GM18861 (cell line): ENCODE measurements around the gene C2CD3.
"Not testable (repeated sequence)": the region's sequence is repeated elsewhere in the genome, so short reads cannot be mapped to it uniquely, and the experiment has no call there.

ENCODE experiments used
- ATAC-seq: cut with Tn5 transposase; IDR thresholded peaks from one replicate; pipeline ENCODE4 v1.9.1; 2021; ENCODE audit not compliant: unreplicated experiment

The C2CD3 gene

DNA sequence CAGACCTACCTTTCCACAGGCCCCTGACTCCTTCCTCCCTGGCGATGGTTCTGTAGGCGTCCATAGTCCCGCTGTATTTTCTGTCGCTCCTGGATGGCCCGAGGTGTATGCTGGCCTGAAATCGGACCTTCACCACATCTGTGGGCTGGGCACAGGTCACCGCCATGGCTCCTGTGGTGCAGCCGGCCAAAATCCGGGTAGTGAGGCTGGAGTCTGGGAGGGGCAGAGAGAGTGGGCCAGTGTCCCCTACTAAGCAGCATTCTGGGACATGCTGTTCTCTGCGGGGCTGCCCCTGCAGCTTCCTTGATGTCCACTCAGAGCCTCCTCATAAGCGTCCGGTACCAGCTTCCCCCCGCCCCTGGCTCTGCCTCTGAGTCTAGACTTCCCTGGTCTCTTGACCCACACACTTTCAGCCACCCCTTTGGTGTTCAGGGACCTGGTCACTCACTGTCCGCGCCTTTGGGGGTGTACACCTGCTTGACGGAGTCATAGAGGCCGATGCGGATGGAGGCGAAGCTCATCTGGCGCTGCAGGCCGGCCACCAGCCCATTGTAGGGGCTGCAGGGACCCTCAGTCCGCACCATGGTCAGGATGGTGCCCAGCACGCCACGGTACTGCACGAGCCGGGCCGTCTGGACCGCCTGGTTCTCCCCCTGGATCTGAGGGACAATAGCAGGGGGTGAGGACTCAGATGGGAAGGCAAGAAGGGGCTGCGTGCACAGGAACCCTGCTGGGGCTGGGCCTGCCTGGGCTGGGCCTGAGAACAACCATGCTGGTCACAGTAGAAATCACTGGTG, 164.9 kb downstream of the C2CD3 start:
- no peak for ATAC-seq

DNA sequence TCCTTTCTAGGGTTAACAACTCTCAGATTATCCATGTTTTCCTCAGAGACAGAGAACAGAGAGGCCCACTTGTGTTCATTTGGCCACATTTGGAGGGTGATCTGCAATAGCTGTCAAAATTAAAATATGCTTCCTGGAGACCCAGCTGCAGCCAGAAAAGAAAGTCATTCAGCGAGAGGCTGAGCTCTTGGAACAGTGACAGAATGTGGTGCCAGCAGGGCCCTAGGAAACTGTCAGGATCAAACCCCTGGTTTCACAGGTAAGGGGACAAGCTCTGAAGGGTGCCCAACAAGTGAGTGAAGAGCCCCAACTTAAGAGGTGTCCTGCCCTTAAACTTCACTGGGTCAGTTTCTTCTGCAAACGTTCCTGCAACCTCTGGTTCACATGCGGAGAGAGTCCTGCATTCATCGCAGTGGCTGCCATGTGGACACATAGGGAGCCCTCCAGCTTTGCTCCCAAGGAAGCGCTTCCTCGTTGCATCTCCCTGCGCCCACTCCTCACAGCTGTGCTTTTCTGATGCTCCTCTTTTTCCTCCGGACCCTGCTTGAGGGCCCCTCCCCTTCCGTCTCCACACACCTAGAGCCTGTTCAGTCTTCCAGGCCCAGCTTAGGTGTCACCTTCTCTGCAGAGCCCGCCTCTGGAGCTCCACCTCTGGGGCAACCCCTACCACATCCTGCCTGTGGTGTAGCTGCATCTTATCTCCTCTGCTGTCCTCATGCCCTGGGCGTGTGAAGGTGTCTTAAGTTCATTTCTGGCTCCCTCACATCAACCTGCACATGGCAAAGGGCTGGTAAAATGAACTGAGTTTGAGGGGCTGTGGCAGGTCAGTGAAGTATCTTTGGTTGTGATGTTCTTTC, 165.8 kb downstream of the C2CD3 start:
- no peak for ATAC-seq

DNA sequence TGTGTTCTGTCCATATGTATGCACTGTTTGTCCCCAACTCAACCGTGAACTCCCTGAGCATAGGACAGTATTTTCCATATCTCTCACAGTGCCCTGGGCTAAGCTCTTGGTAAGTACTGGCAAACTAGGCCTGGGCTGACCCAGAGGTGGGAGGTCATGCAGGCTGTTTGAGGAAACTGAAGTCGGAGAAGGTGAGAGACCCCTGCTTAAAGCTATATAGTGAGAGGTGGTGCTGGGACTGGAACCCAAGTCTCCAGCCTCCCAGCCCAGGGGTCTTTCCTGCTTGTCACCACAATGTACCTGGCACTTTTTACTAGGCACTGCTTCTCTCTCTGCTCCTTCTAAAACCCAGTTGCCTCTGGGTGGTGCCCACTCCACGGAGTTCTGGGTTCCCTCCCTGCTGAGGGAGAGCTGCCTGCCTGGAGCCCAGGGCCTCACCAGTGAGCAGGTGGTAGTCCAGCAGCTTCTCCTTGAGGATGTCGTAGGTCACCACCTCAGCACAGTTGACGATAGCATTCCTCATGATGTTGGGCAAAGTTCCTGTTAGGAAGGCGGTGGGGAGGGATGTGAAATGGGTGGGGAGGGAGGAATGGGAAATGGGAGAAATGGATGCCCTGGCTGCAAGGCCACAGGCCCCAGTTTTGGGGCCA, 166.6 kb downstream of the C2CD3 start:
- ATAC-seq = no peak

DNA sequence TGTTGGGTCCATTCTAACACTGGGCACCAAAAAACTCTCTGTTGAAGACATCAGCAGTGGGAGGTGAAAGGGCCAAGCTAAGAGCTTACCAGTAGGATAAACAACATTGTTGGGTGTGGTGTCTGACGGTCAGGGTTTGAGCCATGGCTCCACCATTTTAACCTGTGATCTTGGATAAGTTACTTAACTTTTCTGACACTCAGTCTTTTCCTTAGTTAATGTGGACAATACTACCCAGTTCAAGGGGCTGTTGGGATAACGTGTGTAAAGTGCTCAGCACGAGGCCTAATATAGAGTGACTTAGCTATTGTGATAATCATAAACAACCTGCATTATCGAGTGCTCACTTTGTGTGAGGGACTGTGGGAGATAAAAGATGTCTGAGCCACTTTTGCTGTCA, 168.0 kb downstream of the C2CD3 start:
- ATAC-seq = no peak

DNA sequence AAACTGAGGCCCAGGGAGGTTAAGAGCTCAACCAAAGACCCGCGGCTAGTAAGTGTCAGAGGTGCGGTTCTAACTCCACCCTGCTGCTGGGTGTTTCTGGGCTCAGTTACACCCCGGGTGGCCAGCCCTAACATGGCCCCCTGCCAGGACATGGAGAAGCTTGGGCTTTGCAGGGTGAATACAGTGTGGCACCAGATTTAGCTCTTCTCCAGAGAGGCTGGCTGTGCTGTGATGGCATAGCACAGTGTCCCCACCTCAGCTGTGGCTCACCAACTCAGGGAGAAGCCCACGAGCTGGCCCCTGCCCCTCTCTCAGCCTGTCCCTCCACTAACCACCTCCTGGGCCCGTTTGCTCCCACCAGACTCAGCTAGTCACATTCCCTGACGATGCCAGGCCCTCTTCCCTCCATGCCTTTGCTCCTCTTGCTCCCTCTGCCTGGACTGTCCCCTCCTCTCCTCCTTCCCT, 168.9 kb downstream of the C2CD3 start:
- no peak for ATAC-seq

DNA sequence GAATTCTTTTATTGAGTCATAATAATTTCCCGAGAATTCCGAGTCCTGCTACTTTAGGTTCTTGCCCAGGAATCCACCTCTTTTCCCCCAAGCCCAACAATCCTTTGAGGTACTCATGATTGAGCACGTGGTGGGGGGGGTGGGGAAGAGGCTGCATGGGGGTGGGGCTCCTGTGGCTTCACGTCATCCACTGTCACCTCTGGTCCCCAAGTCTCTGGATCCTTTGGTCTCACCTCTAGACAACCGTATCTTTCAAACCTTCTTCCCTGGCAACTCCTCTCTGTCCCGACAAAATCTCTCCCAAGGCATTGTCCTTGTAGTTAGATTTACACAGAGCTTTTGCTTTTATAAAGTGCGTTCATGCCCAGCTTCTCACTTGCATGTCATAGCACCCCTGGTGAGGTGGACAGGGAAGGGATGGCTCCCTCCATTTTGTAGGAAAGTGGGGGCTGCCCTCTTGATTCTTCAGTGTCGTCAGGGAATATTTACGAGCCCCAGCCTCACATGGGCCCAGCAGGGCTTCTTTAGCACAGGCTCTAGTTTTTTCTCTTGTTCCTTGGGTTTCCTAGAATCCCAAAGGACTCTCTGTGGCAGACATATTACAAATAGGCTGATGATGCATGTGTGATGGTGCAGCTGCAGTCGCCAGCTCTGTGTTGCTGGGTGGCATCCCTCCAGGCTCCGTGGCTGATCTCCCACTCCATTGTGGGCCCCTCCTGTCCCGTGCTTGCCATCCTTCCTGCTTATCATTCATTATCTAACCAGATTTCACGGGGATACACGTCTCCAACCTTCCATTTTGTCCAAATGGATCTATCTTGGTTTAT, 170.3 kb downstream of the C2CD3 start:
- no peak for ATAC-seq

DNA sequence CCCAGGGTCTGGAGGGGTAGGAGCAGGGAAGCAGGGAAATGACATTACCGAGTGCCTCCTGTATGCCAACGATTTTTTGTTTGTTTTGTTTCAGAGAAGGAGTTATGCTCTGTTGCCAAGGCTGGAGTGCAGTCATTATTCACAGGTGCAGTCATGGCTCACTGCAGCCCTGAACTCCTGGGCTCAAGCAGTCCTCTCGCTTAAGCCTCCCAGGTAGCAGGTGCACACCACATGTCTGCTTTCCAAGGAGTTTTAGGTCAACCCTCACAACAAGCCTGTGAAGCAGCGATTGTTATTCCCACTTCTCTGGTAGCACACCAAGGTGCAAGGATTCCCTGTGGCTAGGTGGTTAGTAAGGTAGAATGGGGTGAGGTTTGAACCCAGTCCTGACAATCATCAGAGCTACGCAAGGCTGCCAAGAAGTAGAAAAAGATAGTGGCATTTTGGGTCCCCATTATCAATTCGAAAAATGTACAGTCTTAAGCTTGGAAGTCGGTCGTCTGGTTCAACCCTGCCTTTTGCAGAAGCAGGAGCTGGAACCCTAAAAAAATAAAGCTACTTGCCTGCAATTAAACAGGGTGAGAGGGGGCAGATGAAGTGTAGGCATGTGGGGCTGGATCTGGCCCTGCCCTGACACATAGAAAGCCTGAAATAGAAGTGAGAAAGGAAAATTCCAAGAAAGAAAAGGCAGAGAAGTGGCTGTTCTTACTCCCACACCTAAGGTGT, 171.1 kb downstream of the C2CD3 start:
- no peak for ATAC-seq

DNA sequence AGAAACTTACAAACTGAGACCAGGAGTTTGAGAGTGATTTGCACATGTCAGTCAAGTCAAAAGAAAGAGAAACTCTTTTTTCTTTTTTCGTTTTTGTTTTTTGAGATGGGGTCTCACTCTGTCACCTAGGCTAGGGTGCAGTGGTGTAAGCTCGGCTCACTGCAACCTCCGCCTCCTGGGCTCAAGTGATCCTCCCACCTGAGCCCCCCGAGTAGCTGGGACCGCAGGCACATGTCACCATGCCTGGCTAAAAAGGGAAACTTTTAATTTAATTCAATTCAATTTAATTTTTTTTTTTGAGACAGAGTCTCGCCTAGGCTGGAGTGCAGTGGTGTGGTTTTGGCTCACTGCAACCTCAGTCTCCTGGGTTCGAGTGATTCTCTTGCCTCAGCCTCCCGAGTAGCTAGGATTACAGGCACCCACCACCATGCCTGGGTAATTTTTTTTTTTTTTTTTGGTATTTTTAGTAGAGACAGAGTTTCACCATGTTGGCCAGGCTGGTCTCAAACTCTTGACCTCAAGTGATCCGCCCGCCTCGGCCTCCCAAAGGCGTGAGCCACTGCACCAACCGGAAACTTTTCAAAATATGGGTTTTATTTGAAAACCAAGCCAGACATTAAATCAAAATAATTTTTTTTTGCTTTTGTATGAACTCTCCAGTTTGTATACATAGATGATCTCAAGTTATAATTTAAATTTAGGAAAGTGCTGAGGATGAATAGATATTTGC, 171.8 kb downstream of the C2CD3 start:
- ATAC-seq = no peak

DNA sequence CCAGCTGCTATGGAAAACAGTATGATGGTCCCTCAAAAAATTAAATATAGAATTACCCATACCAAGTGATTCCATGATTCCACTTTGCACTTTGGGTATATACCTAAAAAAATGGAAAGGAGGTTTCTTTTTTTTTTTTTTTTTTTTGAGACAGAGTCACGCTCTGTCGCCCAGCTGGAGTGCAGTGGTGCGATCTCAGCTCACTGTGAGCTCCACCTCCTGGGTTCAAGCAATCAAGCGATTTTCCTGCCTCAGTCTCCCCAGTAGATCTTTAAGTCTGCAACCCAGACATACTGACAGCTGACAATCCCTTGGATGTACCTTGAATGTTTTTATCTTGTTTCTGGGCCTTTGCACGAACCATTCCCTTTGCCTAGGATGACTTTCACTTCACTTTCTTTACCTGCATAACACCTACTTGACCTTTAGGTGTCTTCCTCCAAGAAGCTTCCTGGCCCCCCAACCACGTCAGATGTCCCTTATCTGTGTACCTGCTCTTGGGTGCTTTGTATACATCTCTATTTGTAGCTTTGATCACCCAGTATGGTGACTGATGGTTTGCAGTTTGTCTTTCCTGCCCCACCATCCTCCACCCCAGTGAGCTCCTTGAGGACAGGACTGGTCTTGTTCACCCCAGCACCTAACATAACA, 173.6 kb downstream of the C2CD3 start:
- ATAC-seq = no peak

DNA sequence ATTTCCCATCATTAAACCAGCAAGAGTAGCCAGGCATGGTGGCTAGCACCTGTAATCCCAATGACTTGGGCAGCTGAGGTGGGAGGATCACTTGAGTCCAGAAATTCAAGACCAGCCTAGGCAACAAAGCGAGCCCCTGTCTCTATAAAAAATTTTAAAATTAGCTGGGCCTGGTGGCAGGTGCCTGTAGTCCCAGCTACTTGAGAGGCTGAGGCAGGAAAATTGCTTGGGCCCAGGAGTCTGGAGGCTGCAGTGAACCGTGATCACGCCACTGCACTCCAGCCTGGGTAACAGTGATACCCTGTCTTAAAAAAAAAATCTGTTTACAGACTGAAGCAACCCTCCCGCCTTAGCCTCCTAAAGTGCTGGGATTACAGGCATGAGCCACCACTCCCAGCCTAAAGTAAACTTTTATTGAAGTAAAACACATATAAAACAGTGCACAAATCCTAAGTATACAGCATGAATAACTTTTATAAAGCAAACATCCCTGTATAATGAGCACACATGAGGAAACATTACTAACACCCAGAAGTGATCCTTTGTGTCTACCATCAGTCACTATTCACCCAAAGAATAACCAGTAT, 174.5 kb downstream of the C2CD3 start:
- no peak for ATAC-seq

DNA sequence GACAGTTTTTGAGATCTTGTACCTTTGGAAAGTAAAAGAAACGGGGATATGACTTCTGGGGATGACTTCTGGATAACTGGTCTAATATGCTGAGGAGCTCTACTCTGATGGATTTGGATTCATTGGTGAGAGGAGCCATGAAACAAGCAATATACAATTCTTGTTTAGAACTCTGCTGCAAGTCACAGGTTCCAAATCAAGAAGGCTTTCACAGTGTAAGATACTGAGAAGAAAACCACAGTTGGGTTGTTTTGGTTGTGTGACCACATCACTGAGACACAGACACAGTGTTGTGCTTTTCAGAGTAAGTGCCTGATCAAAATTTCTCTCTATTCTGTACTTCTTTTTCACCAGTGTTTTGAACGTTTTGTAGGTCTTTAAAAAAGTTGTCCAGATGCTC, 175.1 kb downstream of the C2CD3 start:
- peak; percentile 45 for ATAC-seq

DNA sequence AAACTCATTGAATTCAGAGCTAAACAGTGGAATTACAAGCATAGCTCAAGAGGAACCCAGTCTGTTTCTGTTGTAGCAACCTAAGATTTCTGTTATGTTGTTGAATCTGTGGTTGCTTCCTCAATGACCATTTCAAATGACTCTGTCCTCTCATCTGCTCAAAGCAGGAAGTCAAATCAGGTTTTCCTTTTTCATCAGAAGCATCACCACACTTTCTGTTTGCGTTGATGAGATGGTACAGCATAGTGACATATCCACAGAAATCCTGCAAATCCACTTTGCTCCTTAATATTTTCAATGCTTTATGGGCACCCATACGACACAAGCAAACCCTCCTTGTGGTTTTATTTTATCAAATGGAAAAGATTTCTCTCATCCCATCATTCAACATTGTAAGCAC, 175.6 kb downstream of the C2CD3 start:
- ATAC-seq = peak; percentile 44

DNA sequence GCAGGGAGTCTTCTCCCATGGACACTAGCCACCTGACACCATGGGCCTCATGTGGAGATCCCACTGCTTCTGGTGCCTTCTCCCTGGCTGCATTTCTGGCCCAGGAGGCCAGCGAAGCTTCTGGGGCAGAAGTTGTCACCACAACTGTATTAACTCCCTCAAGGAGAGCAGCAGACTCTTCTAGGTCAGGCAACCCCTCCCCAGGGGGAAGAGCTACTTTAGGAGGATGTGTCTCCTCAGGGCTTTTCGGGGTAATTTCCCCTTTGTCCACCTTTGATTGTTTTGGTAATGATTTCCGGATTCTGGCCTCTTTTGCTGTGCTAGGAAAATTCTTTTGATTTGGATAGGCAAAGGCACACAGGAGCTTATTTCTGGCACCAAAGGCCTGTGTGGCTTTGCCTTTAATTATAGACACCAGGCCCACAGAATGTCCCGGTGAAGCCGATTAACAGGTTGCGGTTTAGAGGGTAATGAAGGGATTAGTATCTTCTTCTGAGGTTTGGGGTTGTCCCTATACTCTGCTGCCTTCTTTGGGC, 179.3 kb downstream of the C2CD3 start:
- peak; percentile 31 for ATAC-seq

DNA sequence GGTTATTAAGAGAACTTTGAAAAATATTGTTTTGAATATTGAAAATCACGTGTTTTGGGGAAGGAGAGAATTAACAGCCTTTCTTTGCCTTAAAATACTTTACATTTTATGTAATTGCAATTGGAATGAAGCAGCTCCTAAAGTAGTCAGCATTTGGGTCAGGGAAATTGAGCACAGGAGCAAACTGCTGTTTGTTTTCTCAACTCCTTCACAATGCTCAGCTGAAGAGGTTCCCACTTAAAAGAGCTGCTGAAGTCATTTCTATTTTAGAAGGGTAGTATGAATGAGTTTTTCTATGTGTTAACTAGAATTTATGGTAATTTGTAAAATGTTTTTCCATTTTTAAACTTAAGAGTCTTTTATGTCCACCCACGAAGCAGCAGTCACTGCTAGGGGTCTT, 180.1 kb downstream of the C2CD3 start:
- ATAC-seq = no peak

DNA sequence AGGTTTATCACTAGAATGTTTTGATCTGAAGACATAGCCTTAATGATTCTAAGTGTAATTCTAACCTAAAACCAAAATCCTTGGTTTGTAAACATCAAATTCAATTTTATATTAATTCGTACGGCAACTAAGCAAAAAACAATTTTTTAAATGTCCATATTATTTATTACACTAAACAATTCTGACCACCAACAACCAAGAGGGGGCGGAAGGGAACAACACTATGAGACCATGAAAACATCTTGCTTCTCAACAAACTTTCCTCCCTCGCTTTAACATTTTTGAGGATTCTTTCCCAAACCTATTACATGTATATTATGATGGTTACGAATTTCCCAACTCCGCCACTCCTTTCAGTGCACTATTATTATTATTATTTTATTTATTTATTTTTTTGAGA, 181.6 kb downstream of the C2CD3 start:
- ATAC-seq = no peak

DNA sequence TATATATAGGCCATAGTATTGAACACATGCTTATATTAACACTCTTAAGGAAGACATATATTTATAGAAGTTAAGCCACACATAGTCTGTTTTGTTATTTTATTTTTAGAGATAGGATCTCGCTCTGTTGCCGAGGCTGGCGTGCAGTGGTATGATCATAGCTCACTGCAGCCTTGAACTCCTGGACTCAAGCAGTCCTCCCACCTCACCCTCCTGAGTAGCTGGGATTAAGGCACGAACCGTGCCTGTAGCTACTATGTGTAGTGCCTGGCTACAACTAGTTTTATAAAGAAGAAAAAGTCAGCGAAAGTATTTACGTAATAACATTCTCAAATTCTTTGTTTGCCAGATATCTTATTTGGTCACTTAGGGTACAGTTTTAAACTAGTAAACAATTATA, 182.6 kb downstream of the C2CD3 start:
- no peak for ATAC-seq

DNA sequence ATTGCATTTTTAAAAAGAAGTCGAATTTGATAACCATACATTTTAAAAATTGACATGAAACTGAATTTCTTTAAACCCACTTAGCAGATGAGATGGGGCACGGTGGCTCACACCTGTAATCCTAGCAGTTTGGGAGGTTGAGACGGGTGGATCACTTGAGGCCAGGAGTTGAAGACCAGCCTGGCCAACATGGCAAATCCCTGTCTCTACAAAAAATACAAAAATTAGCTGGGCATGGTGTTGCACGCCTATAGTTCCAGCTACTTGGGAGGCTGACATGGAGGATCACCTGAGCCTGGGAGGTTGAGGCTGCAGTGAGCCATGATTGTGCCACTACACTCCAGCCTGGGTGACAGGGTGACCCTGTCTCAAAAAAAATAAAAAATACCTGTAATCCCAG, 185.1 kb downstream of the C2CD3 start:
- not testable (repeated sequence) for ATAC-seq
